Measurements from ENCODE around the gene PPFIA1. TPM values are rescaled to one million over a fixed set of nuclear protein-coding genes. Genes with fewer than 3 reads are reported as not detected.

The PPFIA1 gene
- total and polyA plus RNA-seq, 2 of the 13 experiments (the other 11 are each of a cell fraction or from before 2014, with no cell fraction given), result 29.9 to 45.2 TPM

- TF ChIP-seq ZNF670 (CRISPR knock-in tag; IDR thresholded peaks at IDR 0.05; ENCODE audit: borderline replicate concordance) (no peak), MAFK (conservative IDR thresholded peaks at IDR 0.05 in 1 of 2, IDR thresholded peaks at IDR 0.05 in 1 of 2; ENCODE audit: low read length in 2 of 2) (peak; percentile 40 to 59; a peak in 3 of 4 replicates)
- Histone ChIP-seq H3K36me3 (replicated peaks in 1 of 2; ENCODE audit: control insufficient read depth in 1 of 2, insufficient read depth in 2 of 2, low read length in 2 of 2) (peaks cover 31 to 77% of the 10 kb centered on the region in 2 experiments; a peak in 4 of 5 replicates), H3K27me3 (ENCODE audit: control insufficient read depth in 1 of 2, insufficient read depth in 2 of 2, low read length in 2 of 2) (no peaks in the 10 kb centered on the region), H3K4me1 (ENCODE audit: insufficient read depth, low read length) (no peaks in the 10 kb centered on the region), H3K79me2 (ENCODE audit: insufficient read depth, low read length) (no peaks in the 10 kb centered on the region), H3K27ac (ENCODE audit: extremely low read length, insufficient read depth, low read length) (no peak overlapping the region), H3K4me2 (ENCODE audit: low read depth, low read length) (no peak overlapping the region), H4K20me1 (ENCODE audit: insufficient read depth, low read length) (no peaks in the 10 kb centered on the region), H2AFZ (ENCODE audit: low read length) (no peak overlapping the region), H3K9me3 (ENCODE audit: low read length) (no peaks in the 10 kb centered on the region), H3K9ac (ENCODE audit: insufficient read depth, low read depth, low read length) (no peak overlapping the region), H3K4me3 (replicated peaks in 1 of 3; ENCODE audit: insufficient read depth in 1 of 3, low read depth in 2 of 3, low read length in 3 of 3) (no peak overlapping the region)
- CTCF ChIA-PET (ENCODE audit: low intra/inter-chr PET ratio, low total read pairs), result no interaction called here
- POLR2A ChIA-PET, result no interaction called here
- WGBS (ENCODE audit: low lambda C conversion rate), result 95% methylated on average over 7 of the region's 8 CpGs
- no peak for FAIRE-seq
- intact Hi-C loops (cut with micrococcal nuclease; ENCODE audit: unreplicated experiment), result no loop called here
- no TSS peak for BruUV-seq (replicated peaks)
- ATAC-seq, result no peak
- DNase-seq (ENCODE audit: low spot score), result no peak
- in situ Hi-C loops (cut with HindIII; ENCODE audit: extremely low pct_ligation_motif_present, low pct_unique_long_range_greater_than_20kb), result no loop called here
These were observed 89.1 kb downstream of the PPFIA1 start for GRCh38 chr11:70359451-70360205.

- no peak overlapping the region for H3K4me2 ChIP-seq (ENCODE audit: low read depth, low read length)
- no peak overlapping the region for H3K27ac ChIP-seq (ENCODE audit: extremely low read length, insufficient read depth, low read length)
- peaks cover 32 to 77% of the 10 kb centered on the region in 2 experiments for H3K36me3 ChIP-seq (replicated peaks in 1 of 2; ENCODE audit: control insufficient read depth in 1 of 2, insufficient read depth in 2 of 2, low read length in 2 of 2)
- no TSS peak for BruUV-seq (replicated peaks)
- H3K4me3 ChIP-seq (replicated peaks in 1 of 3; ENCODE audit: insufficient read depth in 1 of 3, low read depth in 2 of 3, low read length in 3 of 3), result no peak overlapping the region
- H3K4me1 ChIP-seq (ENCODE audit: insufficient read depth, low read length), result no peaks in the 10 kb centered on the region
- DNase-seq (ENCODE audit: low spot score), result no peak
- no peaks in the 10 kb centered on the region for H3K79me2 ChIP-seq (ENCODE audit: insufficient read depth, low read length)
- no peaks in the 10 kb centered on the region for H4K20me1 ChIP-seq (ENCODE audit: insufficient read depth, low read length)
- no peak overlapping the region for H2AFZ ChIP-seq (ENCODE audit: low read length)
- ATAC-seq, result no peak
- H3K9ac ChIP-seq (ENCODE audit: insufficient read depth, low read depth, low read length), result no peak overlapping the region
- POLR2A ChIA-PET, result no interaction called here
- no peaks in the 10 kb centered on the region for H3K27me3 ChIP-seq (ENCODE audit: control insufficient read depth in 1 of 2, insufficient read depth in 2 of 2, low read length in 2 of 2)
- FAIRE-seq, result no peak
- intact Hi-C loops (cut with micrococcal nuclease; ENCODE audit: unreplicated experiment) (no loop called here), in situ Hi-C loops (cut with HindIII; ENCODE audit: extremely low pct_ligation_motif_present, low pct_unique_long_range_greater_than_20kb) (no loop called here)
- TF ChIP-seq LCORL (IDR thresholded peaks at IDR 0.05) (peak; percentile 53; the same call in 1 of the 2 replicates), LCORL (CRISPR knock-in tag; IDR thresholded peaks at IDR 0.05) (no peak), CHD2 (IDR thresholded peaks at IDR 0.05; ENCODE audit: low read depth, low read length) (no peak), ZNF281 (CRISPR knock-in tag; IDR thresholded peaks at IDR 0.05; ENCODE audit: borderline replicate concordance) (no peak)
- CTCF ChIA-PET (ENCODE audit: low intra/inter-chr PET ratio, low total read pairs), result no interaction called here
- H3K9me3 ChIP-seq (ENCODE audit: low read length), result no peaks in the 10 kb centered on the region
- 100% methylated on average over 6 of the region's 6 CpGs for WGBS (ENCODE audit: low lambda C conversion rate)
These were observed 89.7 kb downstream of the PPFIA1 start for GRCh38 chr11:70360211-70360610.

Data from HepG2 (cell line).